CD14-positive monocyte (primary cell): Measurements from ENCODE around the gene RGS13. TPM values are rescaled to one million over a fixed set of nuclear protein-coding genes. Genes with fewer than 3 reads are reported as not detected.
"Not testable (repeated sequence)": the region's sequence is repeated elsewhere in the genome, so short reads cannot be mapped to it uniquely, and the experiment has no call there.

Source experiments
- DNase-seq, 3 donors: peaks; one replicate each; pipeline ENCODE4 v3.0.0-alpha.2; 2011 to 2022
- H2AFZ ChIP-seq: 2 replicates; pipeline ENCODE4 v1.6.0; 2012; ENCODE audit warnings: mild to moderate bottlenecking, low read depth, low read length, inconsistent platforms; ENCODE audit not compliant: insufficient read depth, poor library complexity, severe bottlenecking
- H3K27ac ChIP-seq, 2 donors: 1 replicate in 1 of 2; 2 replicates in 1 of 2; pipeline ENCODE4 v1.5.1; 2012 to 2013; ENCODE audit warnings: low read length in 2 of 2, control low read depth in 1 of 2, inconsistent platforms in 1 of 2, low read depth in 1 of 2, mild to moderate bottlenecking in 1 of 2
- H3K27me3 ChIP-seq, 2 donors: one replicate each; pipeline versions ENCODE4 v1.6.0 to v1.6.1; 2011 to 2013; ENCODE audit warnings: low read length in 2 of 2; ENCODE audit not compliant: control insufficient read depth in 2 of 2, insufficient read depth in 2 of 2
- H3K36me3 ChIP-seq, 2 donors: replicated peaks in 1 of 2; 1 replicate in 1 of 2; 2 replicates in 1 of 2; pipeline versions ENCODE4 v1.5.1 to v1.6.1; 2012 to 2013; ENCODE audit warnings: low read length in 2 of 2, control low read depth in 1 of 2, inconsistent platforms in 1 of 2, mild to moderate bottlenecking in 1 of 2; ENCODE audit not compliant: insufficient read depth in 2 of 2, control insufficient read depth in 1 of 2
- H3K4me1 ChIP-seq, 2 donors: 1 replicate in 1 of 2; 2 replicates in 1 of 2; pipeline versions ENCODE4 v1.5.1 to v1.6.1; 2012 to 2013; ENCODE audit warnings: low read length in 2 of 2, control low read depth in 1 of 2, inconsistent platforms in 1 of 2, mild to moderate bottlenecking in 1 of 2, moderate library complexity in 1 of 2; ENCODE audit not compliant: insufficient read depth in 2 of 2, control insufficient read depth in 1 of 2
- H3K4me2 ChIP-seq: replicated peaks from 2 replicates; pipeline ENCODE3; 2012; ENCODE audit warnings: low read length, moderate library complexity, mild to moderate bottlenecking; ENCODE audit not compliant: poor library complexity, severe bottlenecking; ENCODE audit errors: extremely low read depth
- H3K4me3 ChIP-seq, 3 experiments: fragments of 200-600 bp in 1 of 3; sonication (generic) in 1 of 3; replicated peaks in 1 of 3; 1 replicate in 2 of 3; 2 replicates in 1 of 3; pipeline ENCODE4 v1.5.1; 2011 to 2013; ENCODE audit warnings: low read length in 3 of 3, mild to moderate bottlenecking in 3 of 3, control low read depth in 2 of 3, low read depth in 2 of 3, inconsistent platforms in 1 of 3, moderate library complexity in 1 of 3
- H3K79me2 ChIP-seq: 2 replicates; pipeline ENCODE4 v1.6.0; 2012; ENCODE audit warnings: mild to moderate bottlenecking, control low read depth, inconsistent platforms, low read length, moderate library complexity; ENCODE audit not compliant: insufficient read depth
- H3K9ac ChIP-seq: 2 replicates; pipeline ENCODE4 v1.6.0; 2017; ENCODE audit warnings: low read length, mild to moderate bottlenecking; ENCODE audit not compliant: insufficient read depth, poor library complexity, severe bottlenecking
- H3K9me3 ChIP-seq, 2 donors: replicated peaks in 1 of 2; 1 replicate in 1 of 2; 2 replicates in 1 of 2; pipeline versions ENCODE4 v1.5.1 to v1.6.1; 2012 to 2013; ENCODE audit warnings: low read length in 2 of 2, control low read depth in 1 of 2; ENCODE audit not compliant: control insufficient read depth in 1 of 2, insufficient read depth in 1 of 2
- H4K20me1 ChIP-seq: 2 replicates; pipeline ENCODE4 v1.6.0; 2012; ENCODE audit warnings: mild to moderate bottlenecking, low read length, control low read depth, moderate library complexity; ENCODE audit not compliant: insufficient read depth
- H3K27ac Mint-ChIP-seq, 7 donors: one replicate each; pipeline ENCODE4 v1.8.0; 2020; ENCODE audit warnings: mild to moderate bottlenecking in 7 of 7, mixed read lengths in 7 of 7, moderate library complexity in 6 of 7, inconsistent platforms in 2 of 7
- H3K27me3 Mint-ChIP-seq, 3 donors: one replicate each; pipeline ENCODE4 v1.8.0; 2021 to 2022; ENCODE audit warnings: low read depth in 3 of 3, mild to moderate bottlenecking in 3 of 3, mixed read lengths in 3 of 3, moderate library complexity in 3 of 3, inconsistent platforms in 1 of 3
- H3K36me3 Mint-ChIP-seq, 2 donors: one replicate each; pipeline ENCODE4 v1.8.0; 2020; ENCODE audit warnings: mixed read lengths in 2 of 2, inconsistent platforms in 1 of 2, mild to moderate bottlenecking in 1 of 2
- H3K4me1 Mint-ChIP-seq: one replicate; pipeline ENCODE4 v1.8.0; 2020; ENCODE audit warnings: mild to moderate bottlenecking, mixed read lengths
- H3K4me3 Mint-ChIP-seq, 2 donors: one replicate each; pipeline ENCODE4 v1.8.0; 2020; ENCODE audit warnings: mild to moderate bottlenecking in 2 of 2, mixed read lengths in 2 of 2, moderate library complexity in 1 of 2
- H3K9me3 Mint-ChIP-seq, 7 donors: one replicate each; pipeline ENCODE4 v1.8.0; 2020 to 2022; ENCODE audit warnings: mixed read lengths in 7 of 7, mild to moderate bottlenecking in 6 of 7, moderate library complexity in 6 of 7, inconsistent platforms in 2 of 7
- WGBS: methylation state at CpG from one replicate; pipeline ENCODE4 v1.1.5; 2013; ENCODE audit warnings: missing lambda C conversion rate; ENCODE audit not compliant: insufficient coverage; 5-methylcytosine and 5-hydroxymethylcytosine counted together
- intact Hi-C, 2 donors: fragments of 100-400 bp; cut with micrococcal nuclease; formaldehyde crosslinking; loops; one replicate each; pipeline versions ENCODE4 v1.15.0 to v1.15.1; 2023
- polyA plus RNA-seq, 3 donors: library from polyadenylated mRNA; depleted of rRNA in 1 of 3; unstranded in 2 of 3; stranded (reverse) in 1 of 3; fragments of 300-500 nt in 2 of 3; fragments of >200 nt in 1 of 3; fragmentation: Illumina TruSeq in 2 of 3; gene quantifications; 1 replicate in 2 of 3; 2 replicates in 1 of 3; pipeline ENCODE4 v1.2.3, GENCODE V29; 2012 to 2021
- TF ChIP-seq, protein P1 (sequence below): fragments of 200-600 bp; IDR thresholded peaks from one replicate; pipeline ENCODE4 v1.8.0; 2022; ENCODE audit warnings: antibody characterized with exemption, mild to moderate bottlenecking

The RGS13 gene
- polyA plus RNA-seq, 3 donors = not detected

DNA sequence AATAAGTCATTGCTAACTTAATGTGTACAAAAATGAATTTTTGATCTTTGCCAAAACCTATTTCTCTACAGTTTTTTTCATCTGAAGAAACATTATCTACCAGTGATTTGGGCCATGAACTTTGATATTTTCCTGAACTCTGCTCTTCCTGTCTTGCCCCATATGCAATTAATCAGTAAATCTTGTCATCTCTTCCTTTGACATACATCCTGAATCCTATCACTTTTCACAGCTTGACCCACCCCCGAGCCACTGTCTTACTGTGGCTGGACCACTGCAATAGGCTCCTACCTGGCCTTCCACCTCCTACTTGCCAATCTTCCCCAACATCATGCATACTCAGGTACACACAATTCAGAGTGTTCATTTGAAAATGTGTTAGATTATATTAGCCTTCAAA is 46.4 kb downstream of the RGS13 start:
- Histone ChIP-seq H2AFZ (no peak overlapping the region), H4K20me1 (no peaks in the 10 kb centered on the region), H3K4me2 (no peak overlapping the region), H3K36me3 (no peaks in the 10 kb centered on the region), H3K9me3 (no peaks in the 10 kb centered on the region), H3K27me3 (no peaks in the 10 kb centered on the region), H3K4me3 (no peak overlapping the region), H3K4me1 (no peaks in the 10 kb centered on the region), H3K9ac (no peak overlapping the region), H3K27ac (no peak overlapping the region), H3K79me2 (no peaks in the 10 kb centered on the region)
- H3K4me3 Mint-ChIP-seq = no peak overlapping the region
- H3K9me3 Mint-ChIP-seq = peaks cover 0 to 12% (median 4%) of the 10 kb centered on the region in 7 donors
- H3K36me3 Mint-ChIP-seq = no peaks in the 10 kb centered on the region
- WGBS = 67% methylated on average over 1 of the region's 1 CpG
- H3K4me1 Mint-ChIP-seq = peaks cover 2% of the 10 kb centered on the region
- intact Hi-C loops = no loop called here
- TF ChIP-seq, protein P1, sequence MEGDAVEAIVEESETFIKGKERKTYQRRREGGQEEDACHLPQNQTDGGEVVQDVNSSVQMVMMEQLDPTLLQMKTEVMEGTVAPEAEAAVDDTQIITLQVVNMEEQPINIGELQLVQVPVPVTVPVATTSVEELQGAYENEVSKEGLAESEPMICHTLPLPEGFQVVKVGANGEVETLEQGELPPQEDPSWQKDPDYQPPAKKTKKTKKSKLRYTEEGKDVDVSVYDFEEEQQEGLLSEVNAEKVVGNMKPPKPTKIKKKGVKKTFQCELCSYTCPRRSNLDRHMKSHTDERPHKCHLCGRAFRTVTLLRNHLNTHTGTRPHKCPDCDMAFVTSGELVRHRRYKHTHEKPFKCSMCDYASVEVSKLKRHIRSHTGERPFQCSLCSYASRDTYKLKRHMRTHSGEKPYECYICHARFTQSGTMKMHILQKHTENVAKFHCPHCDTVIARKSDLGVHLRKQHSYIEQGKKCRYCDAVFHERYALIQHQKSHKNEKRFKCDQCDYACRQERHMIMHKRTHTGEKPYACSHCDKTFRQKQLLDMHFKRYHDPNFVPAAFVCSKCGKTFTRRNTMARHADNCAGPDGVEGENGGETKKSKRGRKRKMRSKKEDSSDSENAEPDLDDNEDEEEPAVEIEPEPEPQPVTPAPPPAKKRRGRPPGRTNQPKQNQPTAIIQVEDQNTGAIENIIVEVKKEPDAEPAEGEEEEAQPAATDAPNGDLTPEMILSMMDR = no peak
- no peak for DNase-seq
- peaks cover 0 to 2% (median 0%) of the 10 kb centered on the region in 3 donors for H3K27me3 Mint-ChIP-seq
- no peak overlapping the region for H3K27ac Mint-ChIP-seq

DNA sequence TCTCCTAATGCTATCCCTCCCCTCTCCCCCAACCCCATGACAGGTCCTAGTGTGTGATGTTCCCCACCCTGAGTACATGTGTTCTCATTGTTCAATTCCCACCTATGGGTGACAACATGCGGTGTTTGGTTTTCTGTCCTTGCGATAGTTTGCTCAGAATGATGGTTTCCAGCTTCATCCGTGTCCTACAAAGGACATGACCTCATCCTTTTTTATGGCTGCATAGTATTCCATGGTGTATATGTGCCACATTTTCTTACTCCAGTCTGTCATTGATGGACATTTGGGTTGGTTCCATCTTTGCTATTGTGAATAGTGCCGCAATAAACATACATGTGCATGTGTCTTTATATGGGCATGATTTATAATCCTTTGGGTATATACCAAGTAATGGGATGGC is 47.1 kb downstream of the RGS13 start:
- H3K9me3 ChIP-seq, H3K9ac ChIP-seq, H4K20me1 ChIP-seq, H3K4me1 Mint-ChIP-seq, H3K36me3 ChIP-seq, intact Hi-C loops, H3K27ac ChIP-seq, H3K27ac Mint-ChIP-seq, H2AFZ ChIP-seq, H3K27me3 Mint-ChIP-seq, H3K36me3 Mint-ChIP-seq, DNase-seq, H3K4me3 ChIP-seq, H3K4me3 Mint-ChIP-seq, H3K79me2 ChIP-seq, H3K4me1 ChIP-seq, H3K4me2 ChIP-seq, H3K27me3 ChIP-seq: not testable (repeated sequence)
- 92% methylated on average over 4 of the region's 4 CpGs for WGBS
- H3K9me3 Mint-ChIP-seq = peaks cover 0 to 17% (median 4%) of the 10 kb centered on the region in 7 donors
